Measurements from ENCODE around the gene NDUFB7. TPM values are rescaled to one million over a fixed set of nuclear protein-coding genes. Genes with fewer than 3 reads are reported as not detected.
"Not testable (repeated sequence)": the region's sequence is repeated elsewhere in the genome, so short reads cannot be mapped to it uniquely, and the experiment has no call there.

The NDUFB7 gene
- total RNA-seq, 1 donor from 2014 or later = 501 TPM

DNA sequence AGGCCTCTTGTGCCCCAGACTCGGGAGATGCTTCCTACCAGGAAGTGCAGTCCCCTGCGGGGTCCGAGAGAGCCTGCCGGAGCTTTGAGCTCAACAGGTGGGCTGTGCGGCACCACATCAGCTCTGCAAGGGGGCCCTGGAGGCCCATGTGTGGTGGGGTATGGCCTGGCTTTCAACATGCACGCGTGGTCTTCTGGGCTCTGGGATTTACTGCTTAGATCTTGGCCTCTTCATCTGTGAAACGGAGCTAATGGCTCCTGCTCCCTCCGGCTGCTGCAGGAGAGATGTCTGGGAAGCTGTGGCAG is 18.0 kb downstream of the NDUFB7 start:
- TF ChIP-seq, protein P1, sequence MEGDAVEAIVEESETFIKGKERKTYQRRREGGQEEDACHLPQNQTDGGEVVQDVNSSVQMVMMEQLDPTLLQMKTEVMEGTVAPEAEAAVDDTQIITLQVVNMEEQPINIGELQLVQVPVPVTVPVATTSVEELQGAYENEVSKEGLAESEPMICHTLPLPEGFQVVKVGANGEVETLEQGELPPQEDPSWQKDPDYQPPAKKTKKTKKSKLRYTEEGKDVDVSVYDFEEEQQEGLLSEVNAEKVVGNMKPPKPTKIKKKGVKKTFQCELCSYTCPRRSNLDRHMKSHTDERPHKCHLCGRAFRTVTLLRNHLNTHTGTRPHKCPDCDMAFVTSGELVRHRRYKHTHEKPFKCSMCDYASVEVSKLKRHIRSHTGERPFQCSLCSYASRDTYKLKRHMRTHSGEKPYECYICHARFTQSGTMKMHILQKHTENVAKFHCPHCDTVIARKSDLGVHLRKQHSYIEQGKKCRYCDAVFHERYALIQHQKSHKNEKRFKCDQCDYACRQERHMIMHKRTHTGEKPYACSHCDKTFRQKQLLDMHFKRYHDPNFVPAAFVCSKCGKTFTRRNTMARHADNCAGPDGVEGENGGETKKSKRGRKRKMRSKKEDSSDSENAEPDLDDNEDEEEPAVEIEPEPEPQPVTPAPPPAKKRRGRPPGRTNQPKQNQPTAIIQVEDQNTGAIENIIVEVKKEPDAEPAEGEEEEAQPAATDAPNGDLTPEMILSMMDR (IDR thresholded peaks at IDR 0.05; ENCODE audit: borderline replicate concordance) = no peak
- no peak for DNase-seq
- Histone ChIP-seq H3K36me3 (peaks cover 31% of the 10 kb centered on the region), H3K4me1 (peaks cover 68% of the 10 kb centered on the region), H3K27ac (replicated peaks) (peak overlapping the region; percentile 27), H3K4me3 (no peak overlapping the region), H3K9me3 (replicated peaks) (no peaks in the 10 kb centered on the region), H3K27me3 (ENCODE audit: low read depth) (no peaks in the 10 kb centered on the region)
- intact Hi-C loops (cut with micrococcal nuclease) = no loop called here

DNA sequence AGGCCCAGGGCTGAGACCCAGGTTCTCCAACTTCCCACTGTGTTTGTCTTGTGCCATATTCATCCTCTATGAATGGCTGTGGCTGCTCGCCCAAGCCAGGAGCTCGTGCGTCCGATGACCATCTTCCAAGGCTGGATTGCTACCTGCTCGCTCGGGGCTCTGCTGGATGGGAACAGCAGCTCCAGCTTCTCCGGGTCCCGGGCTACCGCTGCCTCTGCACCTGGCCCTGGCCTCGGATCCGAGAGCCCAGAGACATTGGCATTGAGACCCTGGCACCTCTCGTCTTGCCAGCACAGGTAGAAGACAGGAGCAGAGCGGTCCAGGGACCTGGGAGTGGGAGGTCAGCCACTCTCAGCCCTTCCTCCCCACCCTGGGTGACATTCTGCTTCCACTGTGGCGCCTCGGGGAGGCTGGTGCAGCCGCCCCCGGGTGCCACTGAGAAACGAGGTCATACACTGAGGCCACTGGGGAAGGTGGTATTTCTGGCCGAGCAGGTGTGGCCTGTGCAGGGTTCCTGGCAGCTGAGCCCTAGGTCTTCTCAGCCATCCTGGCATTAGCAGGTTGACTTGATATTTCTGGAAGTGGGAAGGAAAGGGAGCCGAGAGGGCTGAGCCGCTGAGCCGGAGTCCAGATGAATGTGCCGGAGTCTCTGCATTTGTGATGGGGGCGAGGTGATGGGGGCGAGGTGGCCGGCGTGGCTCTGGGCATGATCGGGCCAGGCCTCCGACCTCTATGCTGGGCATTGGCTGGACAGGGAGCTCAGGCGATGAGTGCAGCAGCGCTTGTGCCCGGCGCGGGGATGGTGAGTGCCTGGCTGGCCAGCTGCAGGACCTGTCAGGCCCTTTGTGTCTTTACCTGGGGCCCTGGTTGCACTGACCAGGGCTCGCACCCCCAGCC is 18.6 kb downstream of the NDUFB7 start:
- TF ChIP-seq, protein P1 (IDR thresholded peaks at IDR 0.05; ENCODE audit: borderline replicate concordance) = no peak
- peaks cover 36% of the 10 kb centered on the region for H3K36me3 ChIP-seq
- intact Hi-C loops (cut with micrococcal nuclease) = no loop called here
- H3K9me3 ChIP-seq (replicated peaks) = no peaks in the 10 kb centered on the region
- no peak overlapping the region for H3K27ac ChIP-seq (replicated peaks)
- H3K4me3 ChIP-seq = no peak overlapping the region
- DNase-seq = no peak
- no peaks in the 10 kb centered on the region for H3K27me3 ChIP-seq (ENCODE audit: low read depth)
- peaks cover 62% of the 10 kb centered on the region for H3K4me1 ChIP-seq

DNA sequence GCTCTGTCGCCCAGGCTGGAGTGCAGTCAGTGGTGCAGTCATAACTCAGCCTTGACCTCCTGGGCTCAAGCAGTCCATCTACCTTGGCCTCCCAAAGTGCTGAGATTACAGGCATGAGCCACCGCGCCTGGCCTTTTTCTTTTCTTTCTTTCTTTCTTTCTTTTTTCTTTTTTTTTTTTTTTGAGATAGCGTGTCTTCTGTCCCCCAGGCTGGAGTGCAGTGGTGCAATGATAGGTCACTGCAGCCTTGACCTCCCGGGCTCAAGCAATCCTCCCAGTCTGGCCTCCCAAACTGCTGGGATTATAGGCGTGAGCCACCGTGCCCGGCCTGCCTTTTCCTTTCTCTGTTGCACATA is 19.9 kb downstream of the NDUFB7 start:
- peaks cover 56% of the 10 kb centered on the region for H3K4me1 ChIP-seq
- intact Hi-C loops (cut with micrococcal nuclease) = not testable (repeated sequence)

DNA sequence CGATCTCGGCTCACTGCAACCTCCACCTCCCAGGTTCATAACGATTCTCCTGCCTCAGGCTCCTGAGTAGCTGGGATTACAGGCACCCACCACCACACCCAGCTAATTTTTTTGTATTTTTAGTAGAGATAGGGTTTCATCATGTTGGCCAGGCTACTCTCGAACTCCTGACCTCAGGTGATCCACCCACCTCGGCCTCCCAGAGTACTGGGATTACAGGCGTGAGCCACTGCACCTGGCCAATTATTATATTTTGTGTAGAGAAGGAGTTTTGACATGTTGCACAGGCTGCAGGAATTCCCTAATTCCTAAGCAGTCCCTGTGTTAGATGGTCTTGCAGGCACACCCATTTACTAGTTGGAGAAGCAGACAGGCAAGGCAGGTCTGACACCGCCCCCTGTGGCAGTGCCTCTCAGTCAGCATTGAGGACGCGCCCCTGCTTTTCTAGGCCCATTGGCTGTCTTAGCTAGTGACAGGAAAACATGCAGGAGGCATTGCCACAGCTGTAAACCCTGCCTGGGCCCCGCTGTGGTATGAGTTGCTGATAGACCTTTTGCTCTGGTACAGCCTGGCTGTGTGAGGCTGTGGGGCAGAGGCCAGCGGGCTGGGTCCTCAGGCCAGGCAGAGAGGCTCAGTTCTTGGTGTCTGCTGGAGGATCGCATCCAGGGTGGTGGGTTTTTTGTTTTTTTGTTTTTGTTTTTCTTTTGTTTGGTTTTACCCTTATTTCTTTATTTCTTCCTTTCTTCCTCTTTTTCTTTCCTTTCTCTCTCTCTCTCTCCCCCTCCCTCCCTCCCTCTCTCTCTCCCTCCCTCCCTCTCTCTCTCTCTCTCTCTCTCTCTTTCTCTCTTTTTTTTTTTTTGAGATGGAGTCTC is 20.5 kb downstream of the NDUFB7 start:
- H3K27ac ChIP-seq (replicated peaks) = peak overlapping the region; percentile 1
- H3K4me3 ChIP-seq; H3K9me3 ChIP-seq (replicated peaks); intact Hi-C loops (cut with micrococcal nuclease); H3K27me3 ChIP-seq (ENCODE audit: low read depth): not testable (repeated sequence)
- peak; percentile 56 for DNase-seq
- peaks cover 50% of the 10 kb centered on the region for H3K4me1 ChIP-seq
- peaks cover 36% of the 10 kb centered on the region for H3K36me3 ChIP-seq
- TF ChIP-seq, protein P1 (IDR thresholded peaks at IDR 0.05; ENCODE audit: borderline replicate concordance) = peak; percentile 43

More for the DNA sequence above, 19.9 kb downstream of the NDUFB7 start:
- Histone ChIP-seq H3K27ac (replicated peaks) (peak overlapping the region; percentile 30), H3K36me3 (peaks cover 36% of the 10 kb centered on the region)
- not testable (repeated sequence) for H3K27me3 ChIP-seq (ENCODE audit: low read depth); DNase-seq; H3K4me3 ChIP-seq; H3K9me3 ChIP-seq (replicated peaks)

DNA sequence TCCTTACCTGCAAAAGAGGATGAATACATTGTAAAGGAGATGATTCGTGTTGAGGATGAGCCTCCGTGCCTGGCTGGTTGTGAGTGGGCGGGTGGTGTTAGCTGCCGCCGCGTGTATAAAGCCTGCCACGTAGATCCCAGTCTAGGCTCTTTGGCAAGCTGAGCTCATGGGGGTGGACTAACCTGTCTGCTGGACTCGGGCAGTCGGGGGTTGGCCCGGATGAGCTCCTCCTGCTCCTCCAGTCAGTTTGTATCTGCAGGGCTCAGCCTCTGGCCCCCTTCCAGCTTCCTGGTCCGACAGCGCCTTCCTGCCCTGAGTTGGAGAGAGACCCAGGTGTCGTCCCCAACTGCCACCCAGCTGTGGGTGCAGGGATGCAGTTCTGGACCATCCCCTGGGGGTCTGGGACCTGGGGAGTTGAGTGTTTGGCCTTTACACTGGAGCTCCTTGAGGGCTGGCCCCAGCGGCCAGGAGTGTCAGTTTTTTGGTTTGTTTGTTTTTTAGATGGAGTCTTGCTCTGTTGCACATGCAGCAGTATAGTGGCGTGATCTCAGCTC is 21.6 kb downstream of the NDUFB7 start:
- Histone ChIP-seq H3K27ac (replicated peaks) (no peak overlapping the region), H3K4me1 (peaks cover 53% of the 10 kb centered on the region), H3K27me3 (ENCODE audit: low read depth) (no peaks in the 10 kb centered on the region), H3K36me3 (peaks cover 36% of the 10 kb centered on the region), H3K9me3 (replicated peaks) (no peaks in the 10 kb centered on the region), H3K4me3 (no peak overlapping the region)
- DNase-seq = no peak
- intact Hi-C loops (cut with micrococcal nuclease) = no loop called here
- TF ChIP-seq, protein P1 (IDR thresholded peaks at IDR 0.05; ENCODE audit: borderline replicate concordance) = no peak

All from left ventricle myocardium inferior (tissue), 1 donor.